GM18499 (cell line): ENCODE results near the gene VEGFB.
A peak's percentile ranks its signal among the peaks of the same experiment; 100 is the strongest.

Source experiments
- ATAC-seq: cut with Tn5 transposase; IDR thresholded peaks from one replicate; pipeline ENCODE4 v1.9.1; 2021; ENCODE audit warnings: moderate number of reproducible peaks; ENCODE audit not compliant: insufficient read depth, unreplicated experiment

VEGFB gene

DNA sequence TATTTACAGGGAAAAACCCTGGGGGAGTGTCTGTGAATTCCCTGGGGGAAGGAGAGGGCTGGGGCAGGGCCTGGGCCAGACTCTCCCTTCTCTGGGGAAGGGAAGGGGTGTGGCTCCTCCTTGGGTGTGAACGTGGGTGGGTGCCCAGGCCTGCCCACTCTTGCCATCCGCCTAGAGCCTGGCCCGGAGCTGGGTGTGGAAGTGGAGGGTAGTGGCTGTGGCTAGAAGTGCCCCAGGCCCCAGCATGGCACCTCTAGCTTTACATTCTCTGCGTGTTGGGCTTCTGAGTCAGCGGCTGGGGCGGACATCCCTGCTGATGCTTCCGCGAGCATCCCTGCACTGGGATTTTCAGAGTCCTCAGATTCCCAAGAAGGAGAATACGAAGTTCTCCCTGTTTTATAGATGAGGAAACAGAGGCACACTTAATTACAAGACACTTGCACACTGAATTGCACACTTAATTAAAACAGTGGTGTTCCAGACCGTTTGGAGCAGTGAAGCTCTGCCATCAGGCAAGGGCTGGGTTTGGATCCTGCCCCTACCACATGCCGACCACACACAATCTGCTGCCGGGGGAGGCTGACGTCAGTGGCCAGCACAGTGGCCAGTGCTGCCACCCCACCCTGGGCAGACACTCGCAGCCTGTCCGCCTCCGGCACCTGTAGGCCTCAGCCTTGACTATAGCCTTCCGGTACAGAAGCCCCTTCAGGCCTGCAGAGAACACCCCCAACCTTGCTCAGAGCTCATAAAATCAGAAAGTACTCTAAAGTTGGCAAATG lies 42.5 kb downstream of the VEGFB start:
- ATAC-seq = no peak

DNA sequence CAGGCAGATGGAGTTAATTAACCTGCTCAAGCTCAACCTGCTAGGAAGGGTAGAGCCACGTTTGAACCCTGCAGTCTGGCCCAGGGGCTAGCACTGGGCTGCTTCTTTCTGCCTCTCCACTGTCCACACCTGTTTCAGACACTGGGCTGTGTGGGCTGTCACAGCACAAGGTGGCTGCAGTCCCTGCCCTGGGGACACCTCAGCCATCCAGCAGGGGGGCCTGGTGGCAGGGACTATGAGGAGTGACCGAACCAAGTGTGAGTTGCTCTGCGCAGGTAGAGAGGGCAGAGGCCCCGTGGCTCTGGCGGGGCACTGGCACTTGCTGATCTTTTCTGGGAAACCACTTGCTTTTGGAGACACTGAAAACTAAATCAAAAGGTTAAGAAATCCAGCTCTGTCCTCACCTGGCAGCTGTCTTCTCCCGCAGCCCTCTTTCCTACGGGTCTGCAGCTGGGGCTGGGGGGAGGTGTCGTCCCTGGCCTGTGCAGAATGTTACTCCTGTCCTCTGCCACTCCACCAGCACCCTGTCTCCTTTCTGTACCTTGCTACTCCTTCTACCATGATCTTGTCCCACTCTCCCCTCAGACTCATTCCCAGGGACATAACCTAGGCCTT lies 44.3 kb downstream of the VEGFB start:
- no peak for ATAC-seq

DNA sequence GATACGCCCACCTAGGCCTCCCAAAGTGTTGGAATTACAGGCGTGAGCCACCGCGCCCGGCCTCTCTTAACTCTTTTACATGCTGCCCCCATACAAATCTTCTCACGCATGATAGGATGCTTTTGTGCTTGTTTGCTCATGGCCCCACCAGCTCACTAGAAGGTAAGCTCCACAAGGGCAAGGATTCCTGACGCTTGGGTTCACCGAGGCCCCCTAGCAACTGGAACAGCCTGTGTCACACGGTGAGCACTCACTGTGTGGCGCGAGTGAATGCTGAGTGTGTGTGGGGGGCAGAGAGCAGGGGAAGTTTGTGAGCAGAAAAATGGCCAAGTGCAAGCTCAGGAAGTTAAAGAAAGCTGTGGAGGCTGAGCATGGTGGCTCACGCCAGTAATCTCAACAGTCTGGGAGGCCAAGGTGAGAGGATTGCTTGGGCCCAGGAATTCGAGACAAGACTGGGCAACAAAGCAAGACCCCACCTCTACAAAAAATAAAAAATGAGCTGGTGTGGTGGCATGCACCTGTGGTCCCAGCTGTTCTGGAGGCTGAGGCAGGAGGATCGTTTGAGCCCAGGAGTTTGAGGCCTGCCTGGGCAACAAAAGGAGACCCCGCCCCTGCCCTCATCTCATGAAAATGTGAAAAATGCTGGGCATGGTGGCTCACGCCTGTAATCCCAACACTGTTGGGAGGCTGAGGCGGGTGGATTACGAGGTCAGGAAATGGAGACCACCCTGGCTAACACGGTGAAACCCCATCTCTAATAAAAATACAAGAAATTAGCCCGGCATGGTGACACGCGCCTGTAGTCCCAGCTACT lies 47.8 kb downstream of the VEGFB start:
- no peak for ATAC-seq

DNA sequence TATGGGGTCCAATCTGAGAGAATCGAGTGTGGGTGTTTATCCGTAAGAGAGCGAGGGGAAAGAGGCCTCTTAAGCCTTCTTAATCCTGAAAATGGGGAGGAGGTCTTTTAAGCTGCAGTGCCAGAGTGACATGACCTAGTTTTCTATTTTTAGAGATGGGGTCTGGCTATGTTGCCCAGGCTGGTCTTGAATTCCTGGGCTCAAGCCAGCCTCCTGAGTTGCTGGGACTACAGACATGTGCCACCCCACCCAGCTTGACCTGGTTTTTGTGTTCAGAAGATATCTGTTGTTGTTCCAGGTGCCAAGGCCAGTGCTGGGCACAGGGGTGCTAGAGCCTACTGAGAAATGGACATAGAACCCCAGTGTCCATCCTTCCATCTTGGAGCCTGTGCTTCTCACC lies 48.7 kb downstream of the VEGFB start:
- ATAC-seq = no peak

DNA sequence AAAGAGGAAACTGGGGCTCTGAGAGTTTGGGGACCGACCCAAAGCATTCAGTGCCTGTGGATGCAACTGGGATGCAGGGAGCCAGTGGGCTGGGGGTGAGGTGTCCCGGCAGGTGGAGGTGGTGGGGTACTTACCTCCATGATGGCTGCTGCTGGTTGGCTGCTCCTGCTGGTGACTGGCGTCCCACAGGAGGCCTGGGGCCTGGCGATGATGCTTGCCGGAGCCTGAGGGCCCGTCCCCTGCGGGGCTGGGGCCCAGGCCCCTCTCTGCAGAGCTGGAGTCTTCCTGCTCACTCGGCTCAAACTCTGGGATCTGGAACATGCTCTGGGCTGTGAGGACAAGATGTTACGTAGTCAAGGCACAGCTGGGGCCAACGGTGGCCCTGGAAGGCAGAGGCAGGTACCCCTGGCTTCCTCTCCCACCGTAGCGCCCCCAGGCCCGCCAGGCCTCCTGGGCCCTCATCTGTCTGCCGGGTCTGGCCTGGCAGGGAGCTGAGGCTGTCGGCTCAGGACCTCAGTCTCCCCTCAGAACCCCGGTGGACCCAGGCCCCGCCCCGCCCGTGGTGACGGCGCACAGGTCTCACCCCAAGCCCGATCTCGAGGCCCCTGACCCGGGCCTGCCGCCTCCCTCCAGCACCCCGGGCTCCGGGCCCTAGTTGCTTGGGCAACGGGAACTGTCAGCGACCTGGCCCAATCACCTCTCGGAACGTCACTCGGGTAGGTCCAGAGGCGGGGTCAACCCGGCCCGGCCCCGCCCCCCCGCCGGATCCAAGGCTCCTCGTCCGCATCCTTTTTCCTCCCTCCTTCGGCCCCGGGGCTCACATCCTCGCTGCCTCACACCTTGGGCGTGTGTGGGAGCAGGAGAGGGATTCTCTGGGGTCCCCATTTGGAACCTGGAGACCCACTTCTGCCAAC lies 49.9 kb downstream of the VEGFB start, which contains the start of gene BAD:
TSS of gene BAD (minus strand) at position 618 of the 914 bp plus-strand sequence. CDS start at position 321, 297 bp downstream.
- peak; percentile 38 for ATAC-seq

DNA sequence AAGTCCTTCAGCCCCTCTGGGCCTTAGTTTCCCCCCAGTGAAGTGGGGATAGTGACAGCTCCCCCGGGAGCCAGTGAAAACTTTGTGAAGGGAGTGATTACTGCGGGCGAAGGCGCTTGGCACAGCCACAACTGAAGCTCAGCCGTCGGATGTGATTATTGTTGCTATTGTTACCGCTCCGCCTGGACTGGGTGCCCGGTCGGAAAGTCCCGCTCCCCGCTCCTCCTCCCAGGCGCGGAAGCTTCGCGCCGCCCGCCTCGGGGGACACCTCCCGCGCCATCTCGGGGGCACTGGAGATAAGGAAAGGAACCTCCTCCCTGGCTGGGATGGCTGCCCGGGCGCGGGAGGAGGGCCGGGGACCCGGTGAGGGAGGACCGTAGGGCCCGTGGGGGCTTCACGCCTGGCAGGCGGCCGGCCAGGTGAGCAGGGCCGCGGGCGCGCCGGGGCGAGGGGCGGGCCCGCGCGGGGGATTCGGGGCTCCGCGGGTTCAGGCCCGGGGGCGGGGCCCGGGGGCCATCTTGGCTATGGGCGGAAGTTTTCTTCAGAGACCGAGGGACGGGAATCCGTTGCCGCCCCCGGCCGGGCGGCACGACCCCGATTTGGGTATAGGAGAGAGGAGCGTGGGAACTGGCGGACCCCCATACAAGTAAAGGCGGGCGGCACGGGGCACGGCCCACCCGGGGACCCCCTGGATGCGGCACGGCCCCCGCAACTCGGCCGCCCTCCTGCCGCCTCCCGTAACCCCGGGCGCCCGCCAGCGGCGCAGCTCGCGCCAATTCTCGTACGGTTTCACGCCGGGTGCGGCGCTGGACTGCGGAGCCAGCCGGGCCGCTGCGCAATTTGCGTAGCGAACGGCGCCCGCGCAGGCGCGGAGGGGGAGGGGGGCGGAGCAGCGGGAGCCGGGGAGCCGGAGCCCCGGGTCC lies 50.8 kb downstream of the VEGFB start, which contains the start of gene GPR137:
TSS of gene GPR137 (plus strand) at position 887 of the 923 bp plus-strand sequence. CDS start 677 bp downstream, outside the sequence.
- peak; percentile 40 for ATAC-seq

DNA sequence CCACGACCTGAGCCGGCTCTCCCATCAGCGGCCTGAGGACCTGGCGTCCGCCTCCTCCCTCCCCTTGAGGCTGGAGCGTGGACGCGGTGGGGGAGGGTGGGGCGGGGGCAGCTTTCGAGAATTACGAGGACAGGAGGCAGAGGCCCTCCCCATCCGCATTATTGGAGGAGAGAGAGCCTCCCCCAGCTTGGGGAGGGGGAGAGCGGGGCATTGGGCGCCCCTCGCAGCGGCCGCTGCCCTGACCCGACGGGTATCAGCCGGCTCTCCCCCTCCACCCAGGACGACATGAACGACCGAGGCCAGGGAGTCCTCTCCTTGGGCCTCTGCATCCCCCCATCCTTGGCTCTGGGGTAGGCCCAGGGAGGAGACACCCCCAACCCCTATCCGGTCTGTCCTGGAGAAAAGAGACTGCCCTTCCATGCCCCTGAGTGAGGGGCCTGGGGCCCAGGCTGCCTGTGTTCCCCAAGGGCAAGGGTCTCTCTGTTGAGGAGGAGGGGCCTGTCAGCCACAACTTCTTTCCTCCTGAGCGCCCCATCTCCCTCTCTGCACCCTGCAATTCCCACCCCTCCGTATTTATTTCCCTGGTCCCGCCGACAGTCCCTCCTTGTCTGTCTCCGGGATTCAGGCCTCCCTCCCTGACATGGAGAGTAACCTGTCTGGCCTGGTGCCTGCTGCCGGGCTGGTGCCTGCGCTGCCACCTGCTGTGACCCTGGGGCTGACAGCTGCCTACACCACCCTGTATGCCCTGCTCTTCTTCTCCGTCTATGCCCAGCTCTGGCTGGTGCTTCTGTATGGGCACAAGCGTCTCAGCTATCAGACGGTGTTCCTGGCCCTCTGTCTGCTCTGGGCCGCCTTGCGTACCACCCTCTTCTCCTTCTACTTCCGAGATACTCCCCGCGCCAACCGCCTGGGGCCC lies 51.8 kb downstream of the VEGFB start:
- no peak for ATAC-seq

DNA sequence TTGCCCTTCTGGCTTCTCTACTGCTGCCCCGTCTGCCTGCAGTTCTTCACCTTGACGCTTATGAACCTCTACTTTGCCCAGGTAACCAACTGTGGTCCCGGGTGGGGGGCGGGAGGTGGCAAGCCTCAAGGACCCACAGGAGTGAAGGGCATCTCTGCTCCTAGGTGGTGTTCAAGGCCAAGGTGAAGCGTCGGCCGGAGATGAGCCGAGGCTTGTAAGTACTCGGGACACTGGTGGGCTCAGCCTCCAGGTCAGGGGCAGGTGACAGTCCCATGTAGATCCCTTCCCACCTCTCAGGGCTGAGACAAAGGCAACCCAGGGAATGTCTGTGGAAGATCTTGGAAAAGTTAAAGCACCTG lies 52.4 kb downstream of the VEGFB start:
- no peak for ATAC-seq

DNA sequence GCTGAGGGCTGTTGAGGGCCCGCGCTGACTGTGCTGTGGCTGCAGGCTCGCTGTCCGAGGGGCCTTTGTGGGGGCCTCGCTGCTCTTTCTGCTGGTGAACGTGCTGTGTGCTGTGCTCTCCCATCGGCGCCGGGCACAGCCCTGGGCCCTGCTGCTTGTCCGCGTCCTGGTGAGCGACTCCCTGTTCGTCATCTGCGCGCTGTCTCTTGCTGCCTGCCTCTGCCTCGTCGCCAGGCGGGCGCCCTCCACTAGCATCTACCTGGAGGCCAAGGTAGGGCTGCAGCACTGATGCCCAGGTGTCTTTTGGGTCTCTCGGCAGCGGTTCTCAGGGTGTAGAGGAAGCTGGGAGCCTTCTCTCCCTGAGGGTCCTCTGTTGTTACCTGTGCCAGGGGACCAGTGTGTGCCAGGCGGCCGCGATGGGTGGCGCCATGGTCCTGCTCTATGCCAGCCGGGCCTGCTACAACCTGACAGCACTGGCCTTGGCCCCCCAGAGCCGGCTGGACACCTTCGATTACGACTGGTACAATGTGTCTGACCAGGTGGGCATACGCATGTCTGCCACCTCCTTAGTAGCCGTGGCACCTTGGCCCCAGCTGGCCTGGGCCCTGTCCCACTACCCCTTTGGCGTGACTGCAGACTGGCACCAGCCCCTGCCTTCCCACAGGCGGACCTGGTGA lies 53.4 kb downstream of the VEGFB start:
- no peak for ATAC-seq

DNA sequence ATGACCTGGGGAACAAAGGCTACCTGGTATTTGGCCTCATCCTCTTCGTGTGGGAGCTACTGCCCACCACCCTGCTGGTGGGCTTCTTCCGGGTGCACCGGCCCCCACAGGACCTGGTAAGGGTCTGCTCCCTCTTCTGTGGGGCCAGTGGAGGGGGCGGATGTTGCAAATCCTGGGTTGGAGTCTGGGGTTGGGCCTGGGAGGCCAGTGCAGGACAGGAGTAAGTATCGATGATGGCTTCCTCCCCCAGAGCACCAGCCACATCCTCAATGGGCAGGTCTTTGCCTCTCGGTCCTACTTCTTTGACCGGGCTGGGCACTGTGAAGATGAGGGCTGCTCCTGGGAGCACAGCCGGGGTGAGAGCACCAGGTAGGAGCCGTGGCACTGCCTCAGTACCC lies 54.0 kb downstream of the VEGFB start:
- no peak for ATAC-seq
